HG03571 (cell line): ENCODE measurements around the gene BEND2.
"Not testable (repeated sequence)": the region's sequence is repeated elsewhere in the genome, so short reads cannot be mapped to it uniquely, and the experiment has no call there.

Source experiments
- ATAC-seq: cut with Tn5 transposase; IDR thresholded peaks from one replicate; pipeline ENCODE4 v1.9.1; 2021; ENCODE audit not compliant: unreplicated experiment

Gene BEND2

GRCh38 chrX:18220786-18221185 lies at the start of gene BEND2:
BEND2 (minus strand) TSS chrX:18220886; CDS start chrX:18220750, 136 bp downstream.
- ATAC-seq = no peak

- no peak for ATAC-seq
Measured at GRCh38 chrX:18255059-18255458, 34.4 kb upstream of the BEND2 start.

- no peak for ATAC-seq
Measured at GRCh38 chrX:18252644-18253359, 32.1 kb upstream of the BEND2 start.

GRCh38 chrX:18229646-18230045 lies 9.0 kb upstream of the BEND2 start:
- ATAC-seq = not testable (repeated sequence)

GRCh38 chrX:18228069-18228468 lies 7.4 kb upstream of the BEND2 start:
- ATAC-seq = no peak

- no peak for ATAC-seq
Measured at GRCh38 chrX:18227458-18227857, 6.8 kb upstream of the BEND2 start.

GRCh38 chrX:18210470-18210869 lies 10.2 kb downstream of the BEND2 start:
- ATAC-seq = no peak

- no peak for ATAC-seq
Measured at GRCh38 chrX:18206657-18207056, 14.0 kb downstream of the BEND2 start.

- no peak for ATAC-seq
Measured at GRCh38 chrX:18203631-18204030, 17.1 kb downstream of the BEND2 start.

- ATAC-seq = no peak
Measured at GRCh38 chrX:18194688-18195087, 26.0 kb downstream of the BEND2 start.

- no peak for ATAC-seq
Measured at GRCh38 chrX:18179446-18179845, 41.2 kb downstream of the BEND2 start.

GRCh38 chrX:18174971-18175370 lies 45.7 kb downstream of the BEND2 start:
- no peak for ATAC-seq

GRCh38 chrX:18174209-18174608 lies 46.5 kb downstream of the BEND2 start:
- ATAC-seq = no peak

GRCh38 chrX:18173494-18174180 lies 47.0 kb downstream of the BEND2 start:
- ATAC-seq = no peak

- no peak for ATAC-seq
Measured at GRCh38 chrX:18172970-18173369, 47.7 kb downstream of the BEND2 start.

GRCh38 chrX:18170910-18171309 lies 49.8 kb downstream of the BEND2 start:
- ATAC-seq = no peak

GRCh38 chrX:18166068-18166467 lies 54.6 kb downstream of the BEND2 start:
- ATAC-seq = no peak

- no peak for ATAC-seq
Measured at GRCh38 chrX:18160369-18160768, 60.3 kb downstream of the BEND2 start.

- no peak for ATAC-seq
Measured at GRCh38 chrX:18158963-18159362, 61.7 kb downstream of the BEND2 start.

GRCh38 chrX:18151649-18152048 lies 69.0 kb downstream of the BEND2 start:
- no peak for ATAC-seq

- ATAC-seq = no peak
Measured at GRCh38 chrX:18151157-18151556, 69.5 kb downstream of the BEND2 start.

GRCh38 chrX:18149454-18149853 lies 71.2 kb downstream of the BEND2 start:
- no peak for ATAC-seq

GRCh38 chrX:18146954-18147353 lies 73.7 kb downstream of the BEND2 start:
- ATAC-seq = no peak
